Parathyroid adenoma (tissue), 2 donors: ENCODE data around the gene ZBTB39.

Experiments
- H2AFZ ChIP-seq: fragments of 300-600 bp; sonication (generic); one replicate; pipeline ENCODE4 v1.7.0; 2017; ENCODE audit warnings: antibody characterized with exemption, mild to moderate bottlenecking
- H3K27ac ChIP-seq: fragments of 300-600 bp; sonication (generic); one replicate; pipeline ENCODE4 v1.7.0; 2017
- H3K27me3 ChIP-seq: fragments of 300-600 bp; sonication (generic); one replicate; pipeline ENCODE4 v1.7.0; 2017; ENCODE audit warnings: low read length; ENCODE audit not compliant: control insufficient read depth, insufficient read depth
- H3K36me3 ChIP-seq: fragments of 300-600 bp; sonication (generic); one replicate; pipeline ENCODE4 v1.7.0; 2017; ENCODE audit warnings: low read length; ENCODE audit not compliant: control insufficient read depth, insufficient read depth
- H3K4me1 ChIP-seq: fragments of 300-600 bp; sonication (generic); one replicate; pipeline ENCODE4 v1.7.0; 2017; ENCODE audit warnings: control low read depth
- H3K4me2 ChIP-seq: fragments of 300-600 bp; sonication (generic); one replicate; pipeline ENCODE4 v1.7.0; 2017; ENCODE audit warnings: low read length
- H3K4me3 ChIP-seq: fragments of 300-600 bp; sonication (generic); one replicate; pipeline ENCODE4 v1.7.0; 2017; ENCODE audit warnings: low read depth, low read length
- H3K79me2 ChIP-seq: fragments of 300-600 bp; sonication (generic); one replicate; pipeline ENCODE4 v1.7.0; 2017; ENCODE audit warnings: control low read depth
- H3K9ac ChIP-seq: fragments of 300-600 bp; sonication (generic); one replicate; pipeline ENCODE4 v1.7.0; 2017; ENCODE audit warnings: mild to moderate bottlenecking
- H3K9me3 ChIP-seq: fragments of 300-600 bp; sonication (generic); one replicate; pipeline ENCODE4 v1.7.0; 2017; ENCODE audit warnings: low read length; ENCODE audit not compliant: control insufficient read depth
- TF ChIP-seq, protein P1 (sequence below): fragments of 300-600 bp; sonication (generic); IDR thresholded peaks from one replicate; pipeline ENCODE4 v1.7.0; 2017; ENCODE audit warnings: antibody characterized with exemption, mild to moderate bottlenecking
- donor health status: primary hyperparathyroidism.

Gene ZBTB39

DNA sequence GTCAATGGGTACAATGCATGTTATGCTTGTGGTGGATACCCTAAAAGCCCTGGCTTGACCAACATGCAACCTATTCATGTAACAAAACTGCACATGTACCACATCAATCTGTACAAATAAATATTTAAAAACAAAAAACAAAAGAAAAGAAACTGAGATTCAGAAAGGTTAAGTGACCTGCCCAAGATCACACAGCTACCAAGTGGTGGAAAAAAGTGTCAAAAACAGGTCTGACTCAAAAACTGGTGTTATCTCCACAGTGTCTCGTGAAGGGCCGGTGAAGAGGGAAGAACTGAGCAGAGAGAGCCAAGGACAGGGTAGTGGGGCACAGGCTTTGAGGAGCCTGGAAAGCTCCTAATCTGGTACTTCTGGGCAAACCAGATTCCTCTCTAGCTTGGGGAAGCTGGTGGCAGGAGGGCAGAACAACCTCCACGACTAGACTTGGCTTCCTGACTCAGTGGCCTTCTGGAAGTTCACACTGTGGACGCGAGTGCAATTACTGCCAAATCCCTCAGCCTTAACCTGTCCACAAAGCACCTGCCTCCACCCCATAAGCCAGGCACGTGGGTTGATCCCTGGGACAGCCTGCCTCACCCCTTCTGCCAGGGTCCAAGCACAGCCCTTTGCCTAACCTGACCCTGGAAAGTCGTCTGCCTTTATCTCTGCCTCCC, 15.6 kb downstream of the ZBTB39 start:
- Histone ChIP-seq H3K79me2 (no peaks in the 10 kb centered on the region), H3K27me3 (no peaks in the 10 kb centered on the region), H3K4me3 (no peak overlapping the region), H2AFZ (peak overlapping the region; percentile 35), H3K9me3 (no peaks in the 10 kb centered on the region), H3K27ac (no peak overlapping the region), H3K4me1 (peaks cover 7% of the 10 kb centered on the region), H3K36me3 (no peaks in the 10 kb centered on the region), H3K4me2 (peak overlapping the region; percentile 14), H3K9ac (no peak overlapping the region)
- TF ChIP-seq, protein P1, sequence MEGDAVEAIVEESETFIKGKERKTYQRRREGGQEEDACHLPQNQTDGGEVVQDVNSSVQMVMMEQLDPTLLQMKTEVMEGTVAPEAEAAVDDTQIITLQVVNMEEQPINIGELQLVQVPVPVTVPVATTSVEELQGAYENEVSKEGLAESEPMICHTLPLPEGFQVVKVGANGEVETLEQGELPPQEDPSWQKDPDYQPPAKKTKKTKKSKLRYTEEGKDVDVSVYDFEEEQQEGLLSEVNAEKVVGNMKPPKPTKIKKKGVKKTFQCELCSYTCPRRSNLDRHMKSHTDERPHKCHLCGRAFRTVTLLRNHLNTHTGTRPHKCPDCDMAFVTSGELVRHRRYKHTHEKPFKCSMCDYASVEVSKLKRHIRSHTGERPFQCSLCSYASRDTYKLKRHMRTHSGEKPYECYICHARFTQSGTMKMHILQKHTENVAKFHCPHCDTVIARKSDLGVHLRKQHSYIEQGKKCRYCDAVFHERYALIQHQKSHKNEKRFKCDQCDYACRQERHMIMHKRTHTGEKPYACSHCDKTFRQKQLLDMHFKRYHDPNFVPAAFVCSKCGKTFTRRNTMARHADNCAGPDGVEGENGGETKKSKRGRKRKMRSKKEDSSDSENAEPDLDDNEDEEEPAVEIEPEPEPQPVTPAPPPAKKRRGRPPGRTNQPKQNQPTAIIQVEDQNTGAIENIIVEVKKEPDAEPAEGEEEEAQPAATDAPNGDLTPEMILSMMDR, result no peak

DNA sequence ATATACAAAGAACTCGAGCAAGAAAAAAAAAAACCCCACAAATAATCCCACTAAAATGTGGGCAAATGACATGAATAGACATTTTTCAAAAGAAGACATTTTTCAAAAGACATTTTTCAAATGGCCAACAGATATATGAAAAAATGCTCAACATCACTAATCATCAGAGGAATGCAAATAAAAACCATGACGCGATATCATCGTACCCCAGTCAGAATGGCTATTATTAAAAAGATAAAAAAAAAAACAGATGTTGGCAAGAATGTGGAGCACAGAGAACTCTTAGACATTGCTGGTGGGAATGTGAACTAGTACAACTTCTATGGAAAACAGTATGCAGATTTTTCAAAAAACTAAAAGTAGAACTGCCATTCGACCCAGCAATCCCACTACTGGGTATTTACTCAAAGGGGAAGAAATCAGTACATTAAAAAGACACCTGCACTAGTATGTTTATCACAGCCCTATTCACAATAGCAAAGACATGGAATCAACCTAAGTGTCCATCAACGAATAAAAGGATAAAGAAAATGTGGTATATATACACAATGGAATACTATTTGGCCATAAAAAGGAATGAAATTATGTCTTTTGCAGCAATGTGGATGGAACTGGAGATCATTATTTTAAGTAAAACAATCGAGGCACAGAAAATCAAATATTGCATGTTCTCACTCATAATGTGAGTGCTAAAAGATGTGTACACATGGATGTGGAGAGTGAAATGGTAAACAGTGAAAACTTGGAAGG, 16.3 kb downstream of the ZBTB39 start:
- TF ChIP-seq, protein P1, result no peak
- H3K4me3 ChIP-seq, result no peak overlapping the region
- no peak overlapping the region for H3K4me2 ChIP-seq
- H3K79me2 ChIP-seq, result no peaks in the 10 kb centered on the region
- no peak overlapping the region for H3K9ac ChIP-seq
- H3K4me1 ChIP-seq, result peaks cover 7% of the 10 kb centered on the region
- H3K27me3 ChIP-seq, result no peaks in the 10 kb centered on the region
- H2AFZ ChIP-seq, result no peak overlapping the region
- no peaks in the 10 kb centered on the region for H3K9me3 ChIP-seq
- H3K27ac ChIP-seq, result no peak overlapping the region
- no peaks in the 10 kb centered on the region for H3K36me3 ChIP-seq

DNA sequence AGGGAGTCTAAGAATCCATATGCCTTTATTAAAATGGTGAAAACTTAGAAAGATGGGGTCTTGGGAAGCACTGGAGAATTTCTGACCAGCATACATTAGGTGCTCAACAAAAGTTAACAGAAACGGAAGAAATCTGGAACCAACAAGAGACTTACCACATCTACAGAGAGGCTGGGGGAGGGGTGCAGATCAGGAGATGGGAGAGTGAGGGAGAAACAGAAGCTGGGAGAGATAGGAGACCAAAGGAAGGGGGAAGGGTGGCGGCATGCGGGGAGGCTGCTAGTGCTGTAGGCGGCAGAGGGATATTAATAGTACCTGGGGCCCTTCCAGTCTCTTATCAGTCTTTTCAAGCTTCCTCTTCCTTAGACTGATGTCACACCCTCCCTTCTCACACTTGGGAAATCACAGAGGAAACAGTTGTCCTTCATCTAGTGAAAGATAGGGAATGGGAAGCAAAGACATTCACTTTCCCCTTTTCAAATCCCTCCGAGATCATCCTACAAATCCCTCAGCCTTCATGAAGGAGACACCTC, 18.1 kb downstream of the ZBTB39 start:
- no peak overlapping the region for H3K4me3 ChIP-seq
- no peak overlapping the region for H2AFZ ChIP-seq
- no peak overlapping the region for H3K4me2 ChIP-seq
- no peaks in the 10 kb centered on the region for H3K27me3 ChIP-seq
- no peaks in the 10 kb centered on the region for H3K36me3 ChIP-seq
- TF ChIP-seq, protein P1, result no peak
- H3K4me1 ChIP-seq, result peaks cover 7% of the 10 kb centered on the region
- H3K9me3 ChIP-seq, result no peaks in the 10 kb centered on the region
- H3K9ac ChIP-seq, result no peak overlapping the region
- H3K27ac ChIP-seq, result no peak overlapping the region
- H3K79me2 ChIP-seq, result no peaks in the 10 kb centered on the region

DNA sequence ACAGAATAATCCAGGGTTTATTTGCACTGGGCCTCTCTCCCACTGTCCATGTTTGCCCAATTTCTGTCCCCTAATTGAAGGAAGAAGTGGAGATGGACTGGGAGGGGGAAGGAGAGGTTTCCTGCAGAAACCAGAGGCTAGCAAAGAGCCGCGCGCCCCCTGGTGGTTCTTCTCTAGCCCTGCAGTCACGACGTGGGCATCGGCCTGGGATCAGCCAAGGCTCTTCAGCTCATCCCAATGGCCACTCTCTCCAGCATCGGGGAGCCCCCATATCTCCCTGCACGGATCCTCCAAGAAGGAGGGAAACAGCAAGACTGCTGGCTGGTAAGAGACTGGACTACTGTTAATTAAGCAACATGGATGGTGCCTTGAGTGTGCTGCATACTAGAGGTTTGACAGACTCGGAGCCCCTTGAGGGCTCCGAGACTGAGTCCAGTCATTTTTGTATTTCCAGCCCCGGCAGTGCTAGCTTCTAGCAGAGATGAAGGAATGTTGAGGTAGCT, 18.7 kb downstream of the ZBTB39 start:
- Histone ChIP-seq H3K79me2 (no peaks in the 10 kb centered on the region), H3K36me3 (no peaks in the 10 kb centered on the region), H3K9me3 (no peaks in the 10 kb centered on the region), H3K4me1 (peaks cover 7% of the 10 kb centered on the region), H3K4me3 (no peak overlapping the region), H3K27me3 (no peaks in the 10 kb centered on the region), H3K9ac (no peak overlapping the region), H2AFZ (peak overlapping the region; percentile 60), H3K27ac (no peak overlapping the region), H3K4me2 (no peak overlapping the region)
- TF ChIP-seq, protein P1, result peak; percentile 97
